B cell (primary cell): ENCODE data around the gene STX1B. TPM values are rescaled to one million over a fixed set of nuclear protein-coding genes. Genes with fewer than 3 reads are reported as not detected.

ENCODE experiments used
- ATAC-seq: fragments of 200-7000 bp; cut with Tn5 transposase; one replicate; pipeline ENCODE4 v1.10.0; 2021; ENCODE audit warnings: low read depth, mild to moderate bottlenecking, moderate number of reproducible peaks, moderate library complexity
- CTCF ChIA-PET: fragments of 350-600 bp; sonication (Branson Sonifier 250); formaldehyde crosslinking; loops from one replicate; lab custom pipeline; 2021; ENCODE audit warnings: antibody characterized with exemption, inconsistent platforms; lab: Charles Lee
- POLR2A ChIA-PET: fragments of 350-600 bp; sonication (Branson Sonifier 250); formaldehyde crosslinking; loops from one replicate; lab custom pipeline; 2021; ENCODE audit warnings: antibody characterized with exemption; lab: Charles Lee
- DNase-seq: peaks from one replicate; pipeline ENCODE4 v3.0.0; 2013
- H2AFZ ChIP-seq: 2 replicates; pipeline ENCODE4 v1.6.1; 2012; ENCODE audit warnings: mild to moderate bottlenecking, low read depth, low read length; ENCODE audit not compliant: insufficient read depth, poor library complexity, severe bottlenecking
- H3K27ac ChIP-seq, 2 donors: 1 replicate in 1 of 2; 2 replicates in 1 of 2; pipeline ENCODE4 v1.5.1; 2012 to 2013; ENCODE audit warnings: low read length in 2 of 2, mild to moderate bottlenecking in 2 of 2, moderate library complexity in 1 of 2
- H3K27me3 ChIP-seq, 4 experiments: fragments of 200-600 bp in 1 of 4; sonication (generic) in 1 of 4; replicated peaks in 1 of 4; 1 replicate in 2 of 4; 2 replicates in 2 of 4; pipeline versions ENCODE4 v1.6.1 to v1.7.0; 2013 to 2016; ENCODE audit warnings: low read length in 3 of 4, mild to moderate bottlenecking in 2 of 4, mixed read lengths in 1 of 4, moderate library complexity in 1 of 4; ENCODE audit not compliant: insufficient read depth in 4 of 4, control insufficient read depth in 3 of 4; ENCODE audit errors: control extremely low read depth in 1 of 4
- H3K36me3 ChIP-seq, 2 experiments: replicated peaks in 1 of 2; 1 replicate in 1 of 2; 2 replicates in 1 of 2; pipeline versions ENCODE4 v1.6.1 to v1.7.1; 2013; ENCODE audit warnings: low read length in 1 of 2; ENCODE audit not compliant: insufficient read depth in 2 of 2, control insufficient read depth in 1 of 2; ENCODE audit errors: control extremely low read depth in 1 of 2, extremely low read depth in 1 of 2
- H3K4me1 ChIP-seq, 2 donors: fragments of 200-600 bp in 1 of 2; sonication (generic) in 1 of 2; 1 replicate in 1 of 2; 2 replicates in 1 of 2; pipeline versions ENCODE4 v1.5.1 to v1.6.1; 2013 to 2017; ENCODE audit warnings: low read length in 2 of 2; ENCODE audit not compliant: control insufficient read depth in 2 of 2, insufficient read depth in 2 of 2
- H3K4me2 ChIP-seq: replicated peaks from 2 replicates; pipeline ENCODE3; 2012; ENCODE audit warnings: mild to moderate bottlenecking, low read depth, low read length; ENCODE audit not compliant: poor library complexity, severe bottlenecking
- H3K4me3 ChIP-seq, 5 experiments: fragments of 200-600 bp in 1 of 5; sonication (generic) in 1 of 5; 1 replicate in 3 of 5; 2 replicates in 2 of 5; pipeline versions ENCODE4 v1.5.1 to v1.7.0; 2011 to 2016; ENCODE audit warnings: low read length in 4 of 5, mild to moderate bottlenecking in 4 of 5, low read depth in 2 of 5, control low read depth in 1 of 5, moderate library complexity in 1 of 5; ENCODE audit not compliant: insufficient read depth in 1 of 5; ENCODE audit errors: control extremely low read depth in 1 of 5, extremely low read depth in 1 of 5
- H3K79me2 ChIP-seq: fragments of 200-600 bp; sonication (generic); one replicate; pipeline ENCODE4 v1.6.0; 2016; ENCODE audit warnings: low read length; ENCODE audit not compliant: control insufficient read depth, insufficient read depth
- H3K9ac ChIP-seq: fragments of 200-600 bp; sonication (generic); 2 replicates; pipeline ENCODE4 v1.6.1; 2017; ENCODE audit warnings: mild to moderate bottlenecking, low read length, moderate library complexity
- H3K9me3 ChIP-seq, 3 donors: one replicate each; pipeline versions ENCODE4 v1.6.1 to v1.7.1; 2013; ENCODE audit warnings: low read length in 2 of 3; ENCODE audit not compliant: control insufficient read depth in 2 of 3, insufficient read depth in 1 of 3; ENCODE audit errors: control extremely low read depth in 1 of 3
- H4K20me1 ChIP-seq: 2 replicates; pipeline ENCODE4 v1.6.0; 2012; ENCODE audit warnings: mild to moderate bottlenecking, low read length; ENCODE audit not compliant: insufficient read depth, control insufficient read depth, poor library complexity, severe bottlenecking
- H3K27ac Mint-ChIP-seq: one replicate; pipeline ENCODE4 v1.8.0; 2021; ENCODE audit warnings: mixed read lengths
- H3K27me3 Mint-ChIP-seq: one replicate; pipeline ENCODE4 v1.8.0; 2021; ENCODE audit warnings: mixed read lengths
- H3K4me1 Mint-ChIP-seq: one replicate; pipeline ENCODE4 v1.8.0; 2021; ENCODE audit warnings: mixed read lengths
- H3K4me3 Mint-ChIP-seq: one replicate; pipeline ENCODE4 v1.8.0; 2021; ENCODE audit warnings: mixed read lengths
- H3K9me3 Mint-ChIP-seq: one replicate; pipeline ENCODE4 v1.8.0; 2022; ENCODE audit warnings: mixed read lengths; ENCODE audit not compliant: insufficient read depth
- CTCF ChIP-seq: fragments of 200-600 bp; IDR thresholded peaks from one replicate; pipeline ENCODE4 v1.8.0; 2022; ENCODE audit warnings: antibody characterized with exemption, mild to moderate bottlenecking
- EZH2 ChIP-seq: IDR thresholded peaks from 2 replicates; pipeline ENCODE4 v1.6.1; 2012; ENCODE audit warnings: borderline replicate concordance, low read depth, mild to moderate bottlenecking, moderate library complexity, low read length; ENCODE audit not compliant: insufficient read depth, poor library complexity, severe bottlenecking
- WGBS: methylation state at CpG from one replicate; pipeline ENCODE4 v1.1.5; 2013; ENCODE audit warnings: missing lambda C conversion rate; ENCODE audit not compliant: insufficient coverage; 5-methylcytosine and 5-hydroxymethylcytosine counted together
- intact Hi-C: fragments of 100-400 bp; cut with micrococcal nuclease; formaldehyde crosslinking; loops from one replicate; pipeline ENCODE4 v1.10.0; 2022
- polyA plus RNA-seq: library from polyadenylated mRNA; depleted of rRNA; stranded (reverse); fragments of >200 nt; gene quantifications from 2 replicates; pipeline ENCODE4 v1.2.3, GENCODE V29; 2012
- total RNA-seq, 2 donors: library from RNA; stranded (reverse); fragments of 120-200 nt in 1 of 2; gene quantifications; 1 replicate in 1 of 2; 2 replicates in 1 of 2; pipeline versions ENCODE4 v1.2.3 to v1.2.4, GENCODE V29; 2013 to 2022

Gene STX1B
- total and polyA plus RNA-seq, 2 donors (not counting 1 experiment from before 2014, with no cell fraction given): 2.1 to 2.2 TPM

- Histone ChIP-seq H2AFZ (no peak overlapping the region), H3K4me1 (no peaks in the 10 kb centered on the region), H3K27me3 (no peaks in the 10 kb centered on the region), H3K79me2 (no peaks in the 10 kb centered on the region), H3K9me3 (no peaks in the 10 kb centered on the region), H3K27ac (no peak overlapping the region), H3K36me3 (peaks cover 0 to 34% of the 10 kb centered on the region in 2 experiments), H3K9ac (no peak overlapping the region), H3K4me2 (no peak overlapping the region), H4K20me1 (no peaks in the 10 kb centered on the region), H3K4me3 (no peak overlapping the region)
- no peak for ATAC-seq
- H3K27me3 Mint-ChIP-seq: no peaks in the 10 kb centered on the region
- no peaks in the 10 kb centered on the region for H3K9me3 Mint-ChIP-seq
- DNase-seq: no peak
- intact Hi-C loops: no loop called here
- H3K4me1 Mint-ChIP-seq: no peaks in the 10 kb centered on the region
- TF ChIP-seq CTCF (no peak), EZH2 (no peak)
- POLR2A ChIA-PET: no interaction called here
- no peak overlapping the region for H3K27ac Mint-ChIP-seq
- no peak overlapping the region for H3K4me3 Mint-ChIP-seq
- 96% methylated on average over 10 of the region's 10 CpGs for WGBS
- CTCF ChIA-PET: no interaction called here
These were observed 32.4 kb upstream of the STX1B start for GRCh38 chr16:31042866-31043265.

GRCh38 chr16:31038993-31039392 lies 28.6 kb upstream of the STX1B start:
- TF ChIP-seq CTCF (no peak), EZH2 (no peak)
- Histone ChIP-seq H3K27ac (no peak overlapping the region), H3K4me1 (peaks cover 5 to 6% of the 10 kb centered on the region in 2 donors), H2AFZ (no peak overlapping the region), H3K36me3 (peaks cover 0 to 45% of the 10 kb centered on the region in 2 experiments), H3K4me2 (no peak overlapping the region), H3K27me3 (no peaks in the 10 kb centered on the region), H4K20me1 (peaks cover 23% of the 10 kb centered on the region), H3K79me2 (peaks cover 21% of the 10 kb centered on the region), H3K9ac (no peak overlapping the region), H3K4me3 (no peak overlapping the region), H3K9me3 (no peaks in the 10 kb centered on the region)
- Mint-ChIP-seq H3K9me3 (no peaks in the 10 kb centered on the region), H3K4me3 (no peak overlapping the region), H3K27ac (no peak overlapping the region), H3K4me1 (peaks cover 8% of the 10 kb centered on the region), H3K27me3 (no peaks in the 10 kb centered on the region)
- DNase-seq: no peak
- ATAC-seq: no peak
- ChIA-PET CTCF (no interaction called here), POLR2A (no interaction called here)
- intact Hi-C loops: no loop called here
- WGBS: 100% methylated on average over 2 of the region's 2 CpGs
